ENCODE results near the gene XYLT1. TPM values are rescaled to one million over a fixed set of nuclear protein-coding genes. Genes with fewer than 3 reads are reported as not detected.

The XYLT1 gene
- total and polyA plus RNA-seq, 12 donors = 0.29 to 4.0 (median 1.6) TPM

GRCh38 chr16:17223576-17223975 lies 247.2 kb downstream of the XYLT1 start:
- Histone ChIP-seq H3K9me3 (peaks cover 0 to 4% (median 0%) of the 10 kb centered on the region in 11 donors), H3K27ac (no peak overlapping the region), H3K27me3 (no peaks in the 10 kb centered on the region), H3K4me1 (peaks cover 0 to 36% (median 20%) of the 10 kb centered on the region in 9 donors), H3K4me3 (no peak overlapping the region), H3K36me3 (no peaks in the 10 kb centered on the region)
- ATAC-seq (no peak), DNase-seq (no peak)
- no peak for TF ChIP-seq CTCF (IDR thresholded peaks at IDR 0.05)
- WGBS, 2 donors = 88% methylated on average over 3 of the region's 3 CpGs
- intact Hi-C loops (cut with DNase I) = loop anchor here in 1 of 10 donors (10.0 kb wide), 1 partner anchor 241 kb away; no protein-coding TSS in a partner anchor

GRCh38 chr16:17222871-17223401 lies 247.8 kb downstream of the XYLT1 start:
- peak in 1 of 8 donors; percentile 67 for ATAC-seq
- no peak for TF ChIP-seq CTCF (IDR thresholded peaks at IDR 0.05)
- 37 to 47% methylated on average over 12 of the region's 12 CpGs for WGBS, 2 donors
- intact Hi-C loops (cut with DNase I) = loop anchor here in 1 of 10 donors (10.0 kb wide), 1 partner anchor 242 kb away; no protein-coding TSS in a partner anchor
- Histone ChIP-seq H3K9me3 (peaks cover 0 to 4% (median 0%) of the 10 kb centered on the region in 11 donors), H3K36me3 (no peaks in the 10 kb centered on the region), H3K4me1 (peaks cover 0 to 36% (median 20%) of the 10 kb centered on the region in 9 donors), H3K27me3 (no peaks in the 10 kb centered on the region), H3K27ac (no peak overlapping the region), H3K4me3 (no peak overlapping the region)
- peak in 1 of 2 donors; percentile 5 for DNase-seq

GRCh38 chr16:17219991-17220390 lies 250.8 kb downstream of the XYLT1 start:
- 40 to 44% methylated on average over 2 of the region's 2 CpGs for WGBS, 2 donors
- Histone ChIP-seq H3K4me1 (peaks cover 0 to 24% (median 8%) of the 10 kb centered on the region in 9 donors), H3K27me3 (no peaks in the 10 kb centered on the region), H3K27ac (no peak overlapping the region), H3K4me3 (no peak overlapping the region), H3K36me3 (no peaks in the 10 kb centered on the region), H3K9me3 (peaks cover 0 to 4% (median 0%) of the 10 kb centered on the region in 11 donors)
- peak in 3 of 8 donors; percentile 26 to 46 (median 30) for ATAC-seq
- no peak for DNase-seq
- TF ChIP-seq CTCF (IDR thresholded peaks at IDR 0.05) = no peak
- intact Hi-C loops (cut with DNase I) = loop anchor here in 1 of 10 donors (10.0 kb wide), 1 partner anchor 245 kb away; no protein-coding TSS in a partner anchor

- no peaks in the 10 kb centered on the region for H3K36me3 ChIP-seq
- no peak overlapping the region for H3K27ac ChIP-seq
- peaks cover 0 to 12% (median 5%) of the 10 kb centered on the region in 11 donors for H3K9me3 ChIP-seq
- no peak for DNase-seq
- 61% methylated on average over 8 of the region's 8 CpGs for WGBS, 2 donors
- intact Hi-C loops (cut with DNase I) = no loop called here
- no peak for TF ChIP-seq CTCF (IDR thresholded peaks at IDR 0.05)
- H3K4me1 ChIP-seq = peaks cover 0 to 4% (median 0%) of the 10 kb centered on the region in 9 donors
- peaks cover 0 to 4% (median 0%) of the 10 kb centered on the region in 7 donors for H3K27me3 ChIP-seq
- ATAC-seq = no peak
- H3K4me3 ChIP-seq = no peak overlapping the region
Observed at GRCh38 chr16:17215936-17216335, 254.8 kb downstream of the XYLT1 start.

Data from heart right ventricle (tissue), 16 donors.